Activated CD8-positive, alpha-beta memory T cell treated with anti-CD3 and anti-CD28 coated beads, Interleukin-2, amount 50 U/mL, for 4 hours (primary cell): ENCODE results near the gene TSPAN10.
A peak's percentile ranks its signal among the peaks of the same experiment; 100 is the strongest.
"Not testable (repeated sequence)": the region's sequence is repeated elsewhere in the genome, so short reads cannot be mapped to it uniquely, and the experiment has no call there.

Experiments
- DNase-seq: peaks from one replicate; pipeline ENCODE4 v3.0.0-alpha.2; 2020

Gene TSPAN10

GRCh38 chr17:81636505-81637288 is at the start of gene TSPAN10, which contains the start of gene NPLOC4:
Gene TSPAN10, plus strand, starts transcription at chr17:81637196. Its CDS starts 5,217 bp downstream, at chr17:81642413.
Gene NPLOC4, minus strand, starts transcription at chr17:81637112. Its CDS starts 182 bp downstream, at chr17:81636930.
- peak; percentile 84 for DNase-seq

- DNase-seq = no peak
Observed at GRCh38 chr17:81589612-81590011, 47.4 kb upstream of the TSPAN10 start.

DNA sequence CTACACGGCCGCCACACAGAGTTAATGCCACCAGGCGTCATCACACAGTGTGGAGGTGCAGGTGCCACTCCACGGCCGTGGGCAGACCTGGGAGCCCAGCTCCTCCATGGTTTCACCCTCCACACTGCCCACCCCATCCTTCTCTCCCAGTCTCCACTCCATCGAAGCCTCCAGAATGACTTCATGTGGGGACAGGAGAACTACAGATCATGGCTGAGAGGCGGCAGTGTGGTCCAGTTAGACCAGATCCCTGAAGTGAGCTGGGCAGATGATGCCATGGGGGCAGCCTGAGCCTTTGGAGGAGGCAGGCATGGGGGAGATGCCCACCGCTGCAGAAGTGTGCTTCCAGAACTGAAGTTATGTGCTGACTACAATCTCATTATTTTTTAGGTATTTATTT is 46.9 kb upstream of the TSPAN10 start:
- no peak for DNase-seq

DNA sequence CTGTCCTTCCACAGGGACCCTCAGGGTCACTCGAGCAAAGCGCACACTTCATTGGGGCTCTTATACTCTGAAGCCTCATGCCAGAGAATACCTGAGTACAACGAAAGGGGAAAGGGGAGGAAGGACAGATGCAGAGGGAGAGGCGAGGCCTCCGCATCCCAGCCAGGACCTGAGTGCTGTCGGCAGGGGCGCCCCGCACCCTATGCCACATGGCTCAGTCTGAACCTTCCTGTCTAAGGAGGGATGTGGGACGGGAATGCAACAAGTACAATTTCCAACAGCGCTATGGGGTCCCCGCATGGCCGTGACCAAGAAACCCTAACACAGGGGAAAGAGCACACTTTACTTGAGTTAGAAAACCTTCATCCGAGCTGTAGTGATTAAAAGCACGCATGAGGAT is 45.0 kb upstream of the TSPAN10 start:
- DNase-seq = no peak

GRCh38 chr17:81593105-81593871 is 43.7 kb upstream of the TSPAN10 start:
- no peak for DNase-seq

GRCh38 chr17:81599719-81600486 is 37.1 kb upstream of the TSPAN10 start:
- no peak for DNase-seq

DNA sequence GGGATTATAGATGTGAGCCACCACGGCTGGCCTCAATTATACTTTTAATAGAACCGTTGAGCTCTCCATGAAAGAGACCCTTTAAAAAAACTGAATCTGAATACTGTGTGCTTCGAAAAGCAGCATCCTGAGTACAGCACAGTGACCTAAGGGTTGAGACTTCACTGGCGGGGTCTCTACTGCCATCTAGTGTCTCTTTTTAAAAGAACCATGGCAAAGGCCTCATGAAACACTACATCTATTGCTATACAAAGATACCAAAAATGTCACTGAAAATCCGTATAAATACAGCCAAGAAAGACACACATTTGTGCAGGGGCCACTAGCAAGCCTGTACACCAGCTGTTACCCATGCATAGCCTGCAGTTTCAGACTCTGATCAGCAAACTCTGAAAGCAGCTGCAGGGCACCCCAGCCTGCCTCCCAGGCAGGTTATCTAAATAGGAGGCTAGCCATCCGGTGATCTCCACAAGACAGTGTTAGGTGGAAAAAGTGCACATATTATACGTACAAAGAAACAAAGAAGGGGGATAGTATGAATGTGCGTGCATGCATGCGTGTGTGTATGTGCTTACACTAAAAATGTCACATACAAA is 35.4 kb upstream of the TSPAN10 start:
- DNase-seq = peak; percentile 27

GRCh38 chr17:81603846-81604610 is 33.0 kb upstream of the TSPAN10 start:
- no peak for DNase-seq

DNA sequence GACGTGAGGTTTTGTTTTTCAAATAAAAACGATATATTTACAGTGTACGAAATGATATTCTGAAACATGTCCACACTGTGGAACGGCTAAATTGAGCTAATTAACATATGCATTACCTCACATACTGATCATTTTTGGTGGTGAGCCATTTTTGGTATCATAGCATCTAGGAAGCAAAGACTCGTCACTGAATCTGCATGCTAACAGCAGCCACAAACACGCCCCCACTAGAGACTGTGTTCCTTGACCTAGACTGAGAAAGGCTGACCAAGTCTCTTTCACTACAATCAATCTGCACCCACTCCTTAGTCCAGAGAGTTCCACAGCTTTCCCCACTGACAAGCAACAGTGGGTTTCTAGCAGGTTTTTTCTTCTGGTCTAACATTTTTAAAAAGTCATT is 29.6 kb upstream of the TSPAN10 start:
- no peak for DNase-seq

DNA sequence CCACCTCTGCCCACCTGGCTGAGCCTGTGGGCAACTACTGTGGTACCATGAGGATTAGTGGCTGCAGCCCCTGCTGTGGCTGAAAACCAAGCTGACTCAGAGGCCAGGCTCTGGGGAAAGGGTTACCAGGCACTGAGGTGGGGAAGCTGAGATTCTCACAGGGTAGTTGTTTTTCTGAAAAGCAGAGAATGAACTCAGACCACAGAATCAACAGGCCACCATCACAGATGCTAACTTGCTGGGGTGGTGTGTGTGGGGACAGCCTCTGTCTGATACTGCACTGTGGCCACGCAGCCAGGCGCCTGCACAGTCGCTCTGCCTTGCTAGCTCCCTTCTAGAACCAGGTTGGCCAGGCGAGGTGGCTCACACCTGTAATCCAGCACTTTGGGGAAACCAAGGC is 28.9 kb upstream of the TSPAN10 start:
- DNase-seq = no peak

GRCh38 chr17:81608605-81609004 is 28.4 kb upstream of the TSPAN10 start:
- DNase-seq = no peak

DNA sequence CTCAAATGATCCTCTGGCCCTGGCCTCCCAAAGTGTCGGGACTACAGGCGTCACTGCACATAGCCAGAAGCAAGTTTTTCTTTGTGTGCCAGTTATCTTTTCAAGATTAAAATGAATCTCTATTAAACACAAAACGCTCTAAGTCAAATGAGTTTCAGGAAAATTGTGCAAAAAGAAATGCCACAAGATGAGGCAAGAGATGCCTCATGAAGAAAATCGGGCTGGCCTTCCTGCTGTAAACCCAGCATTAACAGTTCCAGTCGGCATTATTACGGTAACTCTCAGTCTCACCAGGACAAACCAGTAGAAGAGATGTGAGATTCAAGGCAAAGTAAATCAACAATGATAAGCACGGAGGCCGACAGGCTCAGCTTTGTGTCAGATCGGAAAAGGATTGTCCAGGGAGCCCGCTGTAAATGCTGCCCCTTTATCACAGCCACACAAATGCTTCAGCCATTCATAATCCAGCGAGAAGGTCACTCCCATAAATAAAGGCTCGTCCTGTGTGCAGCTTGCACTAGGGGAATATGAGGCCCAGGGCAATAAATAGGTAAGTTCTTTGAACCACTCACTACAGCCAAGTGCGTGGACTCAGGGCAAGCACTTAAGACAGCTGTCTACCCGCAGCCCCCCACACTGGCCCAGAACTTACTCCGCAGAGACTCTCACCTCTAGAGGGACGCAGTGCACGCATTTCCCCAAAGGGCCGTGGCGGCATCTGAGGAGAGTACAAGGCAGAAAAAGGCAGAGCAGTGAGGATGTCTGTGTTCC is 27.3 kb upstream of the TSPAN10 start:
- DNase-seq = no peak

GRCh38 chr17:81612172-81612970 is 24.6 kb upstream of the TSPAN10 start:
- DNase-seq = no peak

DNA sequence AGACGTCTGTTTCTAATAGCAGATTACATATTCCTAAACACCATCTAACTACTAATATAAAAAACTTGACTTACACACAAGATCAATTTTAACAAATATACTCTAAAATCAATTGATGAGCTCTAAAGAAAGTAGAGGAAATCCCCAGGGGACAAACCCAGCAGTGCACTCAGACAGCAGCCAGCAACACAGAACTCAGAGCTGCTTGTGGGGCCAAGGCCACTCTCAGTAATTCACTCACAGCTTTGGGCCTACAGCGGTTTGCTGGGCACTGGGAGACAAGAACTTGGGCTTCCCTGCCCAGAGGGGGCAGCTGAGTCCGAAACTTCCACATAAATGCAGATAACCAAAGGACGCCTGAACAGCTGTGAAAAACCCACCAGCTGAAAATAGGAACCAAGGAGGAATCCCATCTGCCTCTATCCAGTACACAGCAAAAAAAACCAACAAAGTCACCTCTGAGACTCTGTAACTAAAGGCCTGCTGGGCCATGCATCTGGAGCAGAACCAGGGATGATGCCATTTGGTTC is 21.5 kb upstream of the TSPAN10 start:
- no peak for DNase-seq

DNA sequence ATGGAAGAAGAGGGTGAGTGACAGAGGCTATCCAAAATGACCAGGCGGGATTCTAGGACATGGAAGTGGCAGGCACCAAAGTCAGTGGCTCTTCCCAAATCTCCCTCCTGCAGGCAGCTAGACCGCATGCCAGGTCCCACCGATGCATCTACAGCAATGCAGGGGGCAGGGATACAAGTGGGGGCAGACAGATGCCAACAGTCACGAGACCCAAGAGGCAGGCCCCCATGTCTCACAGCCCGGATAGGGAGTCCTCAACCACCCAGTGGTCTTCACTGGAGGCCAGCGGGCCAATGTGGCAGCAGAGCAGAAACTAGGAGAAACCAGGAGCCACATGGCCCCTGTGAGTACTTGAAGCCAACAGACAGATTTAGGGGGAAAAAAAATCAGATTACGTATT is 20.1 kb upstream of the TSPAN10 start:
- no peak for DNase-seq

- DNase-seq = not testable (repeated sequence)
Observed at GRCh38 chr17:81618307-81618706, 18.7 kb upstream of the TSPAN10 start.

DNA sequence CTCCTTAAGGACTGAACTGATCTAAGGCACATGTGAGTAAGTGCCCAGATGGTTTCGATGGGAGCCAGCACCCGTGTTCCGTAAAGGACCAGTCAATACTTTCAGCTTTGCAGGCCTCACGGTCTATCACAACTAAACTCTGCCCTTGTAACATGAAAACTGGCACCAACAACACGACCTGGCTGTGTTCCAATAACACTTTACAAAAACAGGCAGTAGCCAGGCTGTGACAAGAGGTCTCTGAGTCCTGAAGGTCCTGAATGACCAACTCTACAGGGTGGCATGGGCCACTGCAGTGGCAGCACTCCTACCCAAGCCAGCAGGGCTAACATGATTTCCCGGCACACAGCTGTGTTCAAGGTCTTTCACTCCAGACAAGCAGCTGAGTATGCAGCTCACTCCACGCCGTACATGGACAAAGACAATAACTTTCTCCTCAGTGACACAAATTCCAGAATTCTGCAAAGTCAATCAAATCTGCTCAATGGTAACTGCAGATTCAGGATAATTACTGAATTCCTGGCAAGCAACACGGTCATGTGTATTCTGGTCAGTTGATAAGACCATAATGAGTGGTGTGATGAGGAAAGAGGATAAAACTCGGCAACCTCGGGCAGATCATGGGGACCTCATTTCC is 15.4 kb upstream of the TSPAN10 start:
- no peak for DNase-seq

- no peak for DNase-seq
Observed at GRCh38 chr17:81630274-81630673, 6.7 kb upstream of the TSPAN10 start.

- DNase-seq = no peak
Observed at GRCh38 chr17:81631482-81631881, 5.5 kb upstream of the TSPAN10 start.

GRCh38 chr17:81635431-81635830 is 1.6 kb upstream of the TSPAN10 start:
- no peak for DNase-seq
